ENCODE results near the gene GSTM4.
"Not testable (repeated sequence)": the region's sequence is repeated elsewhere in the genome, so short reads cannot be mapped to it uniquely, and the experiment has no call there.

The GSTM4 gene

DNA sequence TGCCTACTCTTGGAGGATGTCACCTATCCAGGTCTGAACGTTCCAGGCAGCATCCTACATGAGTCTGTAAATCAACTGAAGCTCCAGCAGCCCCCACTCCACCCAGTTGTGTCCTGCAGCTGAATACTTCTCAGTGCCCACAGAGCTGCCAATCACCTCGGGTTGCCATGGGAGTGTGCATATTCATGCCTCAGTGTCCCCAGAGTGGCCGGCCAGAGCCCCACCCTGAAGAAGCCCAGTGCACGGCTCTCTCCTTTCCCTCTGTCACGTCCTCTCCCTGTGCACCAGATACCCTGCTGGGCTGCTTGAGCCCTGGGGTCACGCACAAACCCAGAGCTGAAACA, 16.1 kb upstream of the GSTM4 start:
- DNase-seq, result no peak

- no peak for DNase-seq
These were observed 15.5 kb upstream of the GSTM4 start for GRCh38 chr1:109640285-109640865.

- no peak for DNase-seq
These were observed 14.7 kb upstream of the GSTM4 start for GRCh38 chr1:109641078-109641740.

DNA sequence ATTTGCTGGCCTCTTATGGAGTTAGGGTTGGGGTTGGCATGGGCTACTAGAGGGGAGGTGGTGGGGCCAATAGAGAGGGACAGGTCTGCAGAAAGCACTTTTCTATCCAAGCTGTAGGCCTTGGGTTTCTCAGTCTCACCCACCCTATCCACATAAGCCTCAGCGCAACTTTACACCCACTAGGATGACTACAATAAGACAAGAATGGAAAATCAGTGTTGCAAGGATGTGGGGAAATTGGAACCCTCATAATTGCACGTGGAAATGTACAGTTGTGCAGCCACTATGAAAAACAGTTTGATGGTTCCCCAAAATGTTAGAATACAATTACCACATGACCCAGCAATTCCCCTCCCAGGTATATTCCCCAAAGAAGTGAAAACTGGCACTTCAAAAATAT, 14.0 kb upstream of the GSTM4 start:
- DNase-seq, result no peak

GRCh38 chr1:109642626-109643025, 13.3 kb upstream of the GSTM4 start:
- DNase-seq, result no peak

GRCh38 chr1:109643385-109644230, 12.3 kb upstream of the GSTM4 start:
- DNase-seq, result no peak

DNA sequence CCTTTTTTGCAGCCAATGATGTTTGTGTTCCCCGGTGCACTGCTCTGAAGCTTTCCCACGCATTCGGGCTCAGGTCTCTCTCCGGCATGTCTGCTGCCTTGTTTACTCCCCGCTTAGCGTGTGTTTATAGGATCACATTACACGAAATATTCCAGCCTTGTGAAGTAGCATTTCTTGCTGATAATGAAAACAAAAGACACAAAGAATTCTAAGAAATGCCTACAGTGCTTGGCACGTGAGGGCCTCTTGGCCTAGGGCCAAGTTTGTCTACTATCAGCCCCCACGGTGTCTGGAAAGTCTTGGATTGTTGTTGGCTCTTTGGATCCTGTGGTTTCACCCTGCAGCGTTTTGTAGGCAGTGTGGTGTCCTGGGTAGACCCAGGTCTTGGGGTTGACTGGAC, 11.2 kb upstream of the GSTM4 start:
- DNase-seq, result no peak

GRCh38 chr1:109649491-109649914, 6.4 kb upstream of the GSTM4 start:
- DNase-seq, result no peak

- DNase-seq, result no peak
These were observed 5.3 kb upstream of the GSTM4 start for GRCh38 chr1:109650609-109651008.

DNA sequence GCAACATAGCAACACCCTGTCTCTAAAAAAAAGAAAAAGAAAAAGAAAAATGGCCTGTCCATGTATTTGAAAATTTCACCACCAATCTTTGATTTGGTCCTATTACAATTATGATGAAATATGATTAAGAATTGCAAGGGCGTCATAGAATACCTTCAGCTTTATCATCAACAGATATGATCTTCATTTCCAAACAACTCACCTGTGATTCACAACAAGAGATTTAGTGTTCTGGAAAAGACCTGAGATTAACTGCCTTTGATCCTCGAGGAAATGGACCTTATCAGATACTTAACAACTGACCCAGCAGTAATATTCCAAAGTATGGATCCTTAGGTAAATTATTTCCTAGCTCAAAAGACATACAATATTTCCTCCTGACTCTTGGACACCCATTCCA, 3.5 kb upstream of the GSTM4 start:
- DNase-seq, result no peak

GRCh38 chr1:109653306-109653705, 2.6 kb upstream of the GSTM4 start:
- DNase-seq, result no peak

DNA sequence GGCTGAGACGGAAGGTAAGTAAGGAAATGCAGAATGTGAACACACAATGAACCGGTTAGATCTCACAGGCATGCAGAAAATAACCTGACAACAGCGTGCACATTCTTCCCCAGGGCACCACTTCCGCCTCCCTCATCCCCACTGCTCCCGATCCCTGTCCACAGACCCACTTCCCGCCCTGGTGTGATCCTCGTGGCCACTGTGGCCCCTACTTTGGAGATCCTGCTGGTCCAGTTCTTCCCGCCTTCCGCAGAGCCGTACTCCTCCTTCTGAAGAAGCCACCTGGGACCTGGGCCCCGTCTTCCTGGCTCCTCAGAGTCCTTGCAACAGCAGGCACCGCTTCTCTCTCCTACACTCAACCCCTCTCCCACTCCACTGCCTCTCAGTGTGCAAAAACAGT, 1.4 kb upstream of the GSTM4 start:
- DNase-seq, result no peak

- DNase-seq, result no peak
These were observed 1.5 kb downstream of the GSTM4 start for GRCh38 chr1:109657395-109657794.

GRCh38 chr1:109657970-109658369, 2.1 kb downstream of the GSTM4 start:
- no peak for DNase-seq

DNA sequence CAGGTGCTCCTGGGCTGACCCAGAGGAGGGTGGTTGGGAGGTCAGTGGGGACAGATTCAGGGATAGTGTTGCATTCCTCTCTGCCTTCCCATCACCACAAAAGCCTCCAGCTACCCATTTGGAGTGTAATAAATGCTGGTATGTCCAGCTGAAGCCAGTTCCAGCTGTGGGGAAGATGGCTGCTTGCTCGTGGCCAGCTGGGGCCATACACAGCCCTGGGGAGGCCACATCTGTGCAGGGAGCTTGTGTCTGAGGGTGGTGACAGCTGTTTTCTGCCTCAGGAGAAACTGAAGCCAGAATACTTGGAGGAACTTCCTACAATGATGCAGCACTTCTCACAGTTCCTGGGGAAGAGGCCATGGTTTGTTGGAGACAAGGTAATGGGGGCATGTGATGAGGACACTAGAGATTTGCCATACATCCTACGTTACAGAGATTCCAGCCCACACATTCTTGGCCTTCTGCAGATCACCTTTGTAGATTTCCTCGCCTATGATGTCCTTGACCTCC, 2.7 kb downstream of the GSTM4 start:
- no peak for DNase-seq

GRCh38 chr1:109659145-109659544, 3.2 kb downstream of the GSTM4 start:
- DNase-seq, result no peak

DNA sequence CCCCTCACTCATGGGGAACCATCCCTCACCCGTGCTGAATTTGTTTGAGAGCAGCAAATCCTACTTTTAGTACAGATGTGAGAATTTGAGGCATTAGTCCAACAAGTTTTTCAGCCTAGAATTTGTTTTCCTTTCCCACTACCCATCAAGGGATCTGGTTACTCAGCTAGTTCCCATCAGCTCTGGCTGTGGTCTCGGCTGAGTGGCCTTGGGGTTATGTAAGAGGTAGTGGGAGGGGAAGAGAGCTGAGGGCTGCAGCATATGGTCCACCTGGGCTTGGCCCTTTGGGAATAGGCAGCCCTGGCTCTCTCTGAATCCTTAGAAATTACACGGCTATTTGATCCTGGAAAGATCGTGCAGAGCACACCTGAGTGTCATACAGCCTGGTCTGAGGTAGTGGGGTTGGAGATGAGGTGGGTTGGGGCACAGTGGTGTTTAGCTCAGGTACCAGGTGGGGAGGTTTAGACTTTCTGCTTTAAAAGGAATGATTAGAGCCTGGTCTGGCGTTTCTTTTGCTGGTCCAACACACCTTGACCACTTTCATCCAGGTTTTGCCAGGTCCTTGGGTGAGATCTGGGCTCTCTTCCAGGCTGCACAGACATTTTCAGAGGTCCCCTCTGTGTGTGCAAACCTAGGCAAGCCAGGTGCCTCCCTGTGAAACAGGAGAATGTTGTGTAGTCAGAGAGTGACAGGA, 4.2 kb downstream of the GSTM4 start:
- DNase-seq, result no peak

DNA sequence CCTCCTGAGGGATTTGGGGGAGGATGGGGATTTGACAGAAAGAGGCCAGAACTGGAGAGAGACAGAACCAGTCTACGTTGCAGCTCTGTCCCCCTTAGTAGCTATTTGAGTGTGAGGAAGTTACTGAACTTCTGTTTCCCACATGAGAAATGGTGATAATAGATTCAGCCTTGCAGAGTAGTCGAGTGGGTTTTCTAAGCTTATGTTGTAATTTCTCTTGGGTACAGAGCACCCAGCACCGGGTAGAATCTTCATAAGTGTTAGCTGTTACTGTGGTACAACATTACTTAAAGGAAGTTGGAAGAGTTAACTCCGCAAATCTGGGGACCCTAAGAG, 4.8 kb downstream of the GSTM4 start:
- DNase-seq, result not testable (repeated sequence)

- no peak for DNase-seq
These were observed 5.5 kb downstream of the GSTM4 start for GRCh38 chr1:109661391-109661790.

DNA sequence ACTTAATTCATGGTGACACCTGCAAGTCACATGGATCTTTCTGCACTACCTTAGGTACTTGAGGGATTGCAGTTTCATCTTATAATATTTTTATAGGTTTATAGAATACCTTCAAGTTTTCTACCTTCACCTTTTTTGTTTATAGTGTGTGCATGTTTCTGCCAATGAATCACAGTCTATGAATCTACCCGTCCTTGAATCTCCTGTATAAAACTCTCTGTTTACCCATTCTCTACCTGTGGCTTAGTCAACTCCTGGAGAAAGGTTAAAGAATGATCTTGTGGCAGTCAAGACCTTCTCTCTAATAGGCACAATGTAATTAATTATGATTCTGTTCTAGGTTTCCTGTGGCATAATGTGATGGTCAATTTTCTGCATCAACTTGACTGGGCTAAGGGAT, 8.8 kb downstream of the GSTM4 start:
- no peak for DNase-seq

DNA sequence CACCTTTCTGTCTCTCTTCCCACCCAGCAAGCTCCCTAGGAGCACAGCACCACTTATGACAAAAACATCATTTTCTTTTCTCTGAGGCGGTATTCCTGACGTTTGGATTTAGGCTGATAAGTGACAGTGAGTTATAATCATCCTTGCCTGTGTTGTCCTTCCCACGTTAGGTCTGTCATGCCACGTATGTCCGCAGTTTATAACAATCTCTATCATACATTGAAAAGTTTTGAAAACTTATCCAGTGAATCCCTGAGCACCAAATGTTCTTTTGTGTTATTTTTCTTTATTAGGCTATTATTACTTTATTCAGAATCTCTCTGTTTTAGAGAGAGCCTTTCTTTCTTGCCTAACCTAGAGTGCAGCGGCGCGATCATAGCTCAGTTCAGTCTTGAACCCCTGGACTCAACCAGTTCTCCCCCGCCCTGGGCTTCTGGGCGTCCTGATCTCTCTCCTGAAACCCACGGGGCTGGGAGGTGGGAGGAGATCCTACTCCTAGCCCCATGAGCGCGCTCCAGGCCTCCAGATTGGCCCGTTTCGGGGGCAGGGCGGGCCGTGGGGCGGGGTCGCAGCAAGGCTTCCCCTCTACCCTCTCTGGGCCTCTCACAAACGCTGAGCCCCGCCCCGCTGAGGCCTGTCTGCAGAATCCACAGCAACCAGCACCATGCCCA, 11.7 kb downstream of the GSTM4 start, which contains the start of gene GSTM2:
Gene GSTM2 (plus strand): TSS at position 606 of the 671 bp plus-strand sequence. CDS start 59 bp downstream, at position 665.
- DNase-seq, result no peak

DNA sequence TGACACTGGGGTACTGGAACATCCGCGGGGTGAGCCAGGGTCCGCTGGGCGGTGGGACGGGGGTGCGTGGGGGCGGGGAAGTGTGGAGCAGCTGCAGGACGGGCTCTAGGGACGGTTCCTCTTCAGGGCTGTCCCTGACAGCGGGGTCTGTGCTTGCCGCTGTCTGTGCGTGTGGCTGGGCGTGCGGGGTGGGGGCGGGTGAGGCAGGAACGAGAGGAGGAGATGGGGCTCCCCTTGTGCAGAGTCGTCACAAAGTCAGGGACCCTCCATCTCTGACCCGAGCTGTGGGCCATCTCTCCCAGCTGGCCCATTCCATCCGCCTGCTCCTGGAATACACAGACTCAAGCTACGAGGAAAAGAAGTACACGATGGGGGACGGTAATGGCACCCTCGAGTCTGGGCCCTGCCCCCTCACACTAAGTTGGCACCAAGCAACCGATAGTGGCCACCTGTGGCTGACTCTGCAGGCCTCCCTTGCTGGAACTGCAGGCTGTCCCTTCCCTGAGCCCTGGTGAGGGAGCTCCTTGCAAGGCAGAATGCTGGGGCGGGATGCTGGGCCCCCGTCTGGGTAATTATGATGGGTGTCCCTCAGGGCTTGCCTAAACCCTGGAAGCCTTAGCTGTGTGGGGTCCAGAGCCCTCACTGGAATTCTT, 12.3 kb downstream of the GSTM4 start:
- DNase-seq, result no peak

Data from NCI-H2029 treated with DMSO at 0.1 percent for 48 hours (cell line).